Keratinocyte (primary cell): Measurements from ENCODE around the gene PPT2. TPM values are rescaled to one million over a fixed set of nuclear protein-coding genes. Genes with fewer than 3 reads are reported as not detected.

ENCODE experiments used
- DNase-seq: peaks from one replicate; pipeline ENCODE4 v3.0.0-alpha.2; 2011; ENCODE audit warnings: low read depth, missing footprints, low spot score
- FAIRE-seq: peaks from 2 replicates; lab custom pipeline; 2011; peaks lifted over from hg19 to GRCh38; lab: Jason Lieb, UNC
- H2AFZ ChIP-seq: 2 replicates; pipeline ENCODE4 v1.6.0; 2012; ENCODE audit warnings: low read length, control low read depth, inconsistent platforms; ENCODE audit not compliant: control insufficient read depth
- H3K27ac ChIP-seq: 2 replicates; pipeline ENCODE4 v1.5.1; 2011; ENCODE audit warnings: low read length; ENCODE audit not compliant: control insufficient read depth, insufficient read depth
- H3K27me3 ChIP-seq: 3 replicates; pipeline ENCODE4 v1.6.0; 2011; ENCODE audit warnings: low read length; ENCODE audit not compliant: control insufficient read depth, insufficient read depth; ENCODE audit errors: extremely low read depth
- H3K36me3 ChIP-seq, 2 experiments: 2 replicates in 1 of 2; 3 replicates in 1 of 2; pipeline ENCODE4 v1.5.1; 2011; ENCODE audit warnings: low read length in 2 of 2, mild to moderate bottlenecking in 1 of 2; ENCODE audit not compliant: control insufficient read depth in 2 of 2, insufficient read depth in 2 of 2; ENCODE audit errors: extremely low read depth in 1 of 2
- H3K4me1 ChIP-seq: 3 replicates; pipeline ENCODE4 v1.5.1; 2011; ENCODE audit warnings: low read length; ENCODE audit not compliant: control insufficient read depth, insufficient read depth; ENCODE audit errors: extremely low read depth
- H3K4me2 ChIP-seq: 3 replicates; pipeline ENCODE4 v1.6.0; 2011; ENCODE audit warnings: low read depth, low read length; ENCODE audit not compliant: control insufficient read depth, insufficient read depth; ENCODE audit errors: extremely low read depth
- H3K4me3 ChIP-seq, 3 experiments: fragments of 200-600 bp in 1 of 3; sonication (generic) in 1 of 3; 2 replicates in 2 of 3; 3 replicates in 1 of 3; pipeline ENCODE4 v1.5.1; 2011 to 2016; ENCODE audit warnings: low read length in 3 of 3, mild to moderate bottlenecking in 3 of 3, control low read depth in 2 of 3, inconsistent platforms in 1 of 3, low read depth in 1 of 3, mixed read lengths in 1 of 3, mixed run types in 1 of 3, moderate library complexity in 1 of 3; ENCODE audit not compliant: control insufficient read depth in 2 of 3, insufficient read depth in 2 of 3; ENCODE audit errors: extremely low read depth in 1 of 3
- H3K79me2 ChIP-seq: 2 replicates; pipeline ENCODE4 v1.6.0; 2012; ENCODE audit warnings: low read length; ENCODE audit not compliant: control insufficient read depth, insufficient read depth
- H3K9ac ChIP-seq: 3 replicates; pipeline ENCODE4 v1.6.0; 2011; ENCODE audit warnings: low read length; ENCODE audit not compliant: control insufficient read depth, insufficient read depth; ENCODE audit errors: extremely low read depth
- H3K9me1 ChIP-seq: 3 replicates; pipeline ENCODE4 v1.6.0; 2011; ENCODE audit warnings: low read length; ENCODE audit not compliant: control insufficient read depth, insufficient read depth; ENCODE audit errors: extremely low read depth
- H3K9me3 ChIP-seq: 2 replicates; pipeline ENCODE4 v1.5.1; 2012; ENCODE audit warnings: low read depth, low read length; ENCODE audit not compliant: control insufficient read depth
- H4K20me1 ChIP-seq: 3 replicates; pipeline ENCODE4 v1.6.0; 2011; ENCODE audit warnings: low read length; ENCODE audit not compliant: control insufficient read depth, insufficient read depth; ENCODE audit errors: extremely low read depth
- CTCF ChIP-seq, 3 experiments: IDR thresholded peaks in 1 of 3; conservative IDR thresholded peaks in 1 of 3; optimal IDR thresholded peaks in 1 of 3; 2 replicates in 2 of 3; 3 replicates in 1 of 3; pipeline versions ENCODE3 to v1.5.1; 2011; ENCODE audit warnings: low read length in 3 of 3, mild to moderate bottlenecking in 3 of 3, moderate library complexity in 2 of 3, control low read depth in 1 of 3, inconsistent platforms in 1 of 3; ENCODE audit not compliant: insufficient read depth in 2 of 3; ENCODE audit errors: extremely low read depth in 1 of 3
- EZH2 ChIP-seq: IDR thresholded peaks from one replicate; pipeline ENCODE4 v1.6.1; 2012; ENCODE audit warnings: inconsistent platforms, mild to moderate bottlenecking, low read length, moderate library complexity
- dilution Hi-C: fragments of 300-500 bp; cut with MboI; formaldehyde crosslinking; loops from one replicate; pipeline ENCODE4 v1.7.0; 2020; ENCODE audit warnings: low sequenced_read_pairs; ENCODE audit not compliant: extremely low pct_ligation_motif_present
- polyA plus RNA-seq, 5 experiments: library from polyadenylated mRNA; depleted of rRNA in 3 of 5; stranded (reverse) in 3 of 5; stranded (forward) in 1 of 5; unstranded in 1 of 5; fragments of >200 nt; gene quantifications; 1 replicate in 1 of 5; 2 replicates in 3 of 5; 3 replicates in 1 of 5; pipeline versions ENCODE4 v1.2.1 to v1.2.3, GENCODE V29; 2011 to 2012; ENCODE audit warnings: missing spikeins in 2 of 5, low read depth in 1 of 5, low replicate concordance in 1 of 5

The PPT2 gene
- polyA plus RNA-seq, 1 donor (not counting 4 experiments of a cell fraction or from before 2014, with no cell fraction given) = 15.0 TPM

DNA sequence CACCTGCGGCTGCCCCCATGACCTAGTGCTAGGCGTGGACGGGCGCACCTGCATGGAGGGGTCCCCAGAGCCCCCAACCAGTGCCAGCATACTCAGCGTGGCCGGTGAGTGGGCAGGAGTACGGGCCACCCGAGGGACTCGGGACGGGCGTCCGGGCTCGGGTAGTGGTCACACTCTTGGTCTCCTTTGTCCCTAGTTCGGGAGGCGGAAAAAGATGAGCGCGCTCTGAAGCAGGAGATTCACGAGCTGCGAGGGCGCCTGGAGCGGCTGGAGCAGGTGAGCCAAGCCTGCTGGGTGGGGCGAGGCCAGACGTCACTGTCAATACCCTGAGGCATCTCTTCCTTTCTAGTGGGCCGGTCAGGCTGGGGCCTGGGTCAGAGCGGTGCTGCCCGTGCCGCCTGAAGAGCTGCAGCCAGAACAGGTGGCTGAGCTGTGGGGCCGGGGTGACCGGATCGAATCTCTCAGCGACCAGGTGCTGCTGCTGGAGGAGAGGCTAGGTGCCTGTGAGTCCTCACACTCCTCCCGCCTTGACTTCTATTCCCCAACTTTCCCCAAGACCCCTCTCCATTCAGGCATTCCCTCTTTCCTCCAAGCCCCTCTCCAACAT lies 13.3 kb downstream of the PPT2 start:
- H3K36me3 ChIP-seq = peaks cover 19 to 27% of the 10 kb centered on the region in 2 experiments

DNA sequence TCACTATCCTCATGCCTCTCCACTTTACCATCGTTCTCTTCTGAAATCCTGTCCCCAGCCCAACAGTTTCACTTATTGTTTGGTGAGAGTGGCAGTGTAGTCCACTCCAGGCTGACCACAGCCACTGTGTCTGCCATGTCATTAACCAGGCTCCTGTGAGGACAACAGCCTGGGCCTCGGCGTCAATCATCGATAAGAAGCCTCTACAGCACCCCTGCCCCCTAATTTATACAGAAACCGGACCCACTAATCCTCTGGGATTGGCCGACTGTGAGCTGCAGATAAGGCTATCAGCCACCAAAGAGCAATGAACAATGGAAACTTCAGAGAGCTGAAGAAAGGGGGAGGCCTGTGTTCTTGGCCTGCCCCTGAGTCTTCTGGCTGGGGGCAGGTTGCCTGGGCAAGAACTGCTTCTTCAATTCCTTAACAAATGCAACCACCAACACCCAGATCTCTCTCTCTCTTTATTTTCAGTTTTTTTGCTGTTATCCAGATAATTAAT lies 13.9 kb downstream of the PPT2 start:
- no peak for TF ChIP-seq CTCF (optimal IDR thresholded peaks at IDR 0.05 in 1 of 3, IDR thresholded peaks at IDR 0.05 in 1 of 3, conservative IDR thresholded peaks at IDR 0.05 in 1 of 3; ENCODE audit: extremely low read depth in 1 of 3, insufficient read depth in 2 of 3, low read length in 3 of 3)
- TF ChIP-seq EZH2 = no peak
- FAIRE-seq (no peak), DNase-seq (no peak)
- H4K20me1 ChIP-seq = no peaks in the 10 kb centered on the region
- H3K4me1 ChIP-seq = peaks cover 6% of the 10 kb centered on the region
- H3K9me1 ChIP-seq = no peaks in the 10 kb centered on the region
- no peak overlapping the region for H3K9ac ChIP-seq
- H3K4me3 ChIP-seq = no peak overlapping the region
- H3K79me2 ChIP-seq = peaks cover under 1% of the 10 kb centered on the region
- no peak overlapping the region for H3K27ac ChIP-seq
- dilution Hi-C loops = no loop called here
- no peaks in the 10 kb centered on the region for H3K9me3 ChIP-seq
- H3K36me3 ChIP-seq = peaks cover 19 to 26% of the 10 kb centered on the region in 2 experiments
- no peak overlapping the region for H3K4me2 ChIP-seq
- H2AFZ ChIP-seq = no peak overlapping the region
- H3K27me3 ChIP-seq = no peaks in the 10 kb centered on the region

More for the DNA sequence above, 13.3 kb downstream of the PPT2 start:
- Histone ChIP-seq H3K27ac (no peak overlapping the region), H3K4me3 (no peak overlapping the region), H3K9ac (no peak overlapping the region), H3K4me1 (peaks cover under 1% of the 10 kb centered on the region), H3K9me3 (no peaks in the 10 kb centered on the region), H4K20me1 (no peaks in the 10 kb centered on the region), H3K9me1 (no peaks in the 10 kb centered on the region), H3K27me3 (no peaks in the 10 kb centered on the region), H3K79me2 (no peaks in the 10 kb centered on the region), H3K4me2 (no peak overlapping the region), H2AFZ (no peak overlapping the region)
- dilution Hi-C loops = no loop called here
- DNase-seq (no peak), FAIRE-seq (no peak)
- TF ChIP-seq EZH2 = no peak
- no peak for TF ChIP-seq CTCF (optimal IDR thresholded peaks at IDR 0.05 in 1 of 3, IDR thresholded peaks at IDR 0.05 in 1 of 3, conservative IDR thresholded peaks at IDR 0.05 in 1 of 3; ENCODE audit: extremely low read depth in 1 of 3, insufficient read depth in 2 of 3, low read length in 3 of 3)
